H9 (cell line): ENCODE results near the gene RAB22A. TPM values are rescaled to one million over a fixed set of nuclear protein-coding genes. Genes with fewer than 3 reads are reported as not detected.
A peak's percentile ranks its signal among the peaks of the same experiment; 100 is the strongest.

Source experiments
- DNase-seq: peaks from one replicate; pipeline ENCODE4 v3.0.0-alpha.2; 2017
- H2AFZ ChIP-seq: one replicate; pipeline ENCODE4 v1.6.1; 2013; ENCODE audit warnings: mild to moderate bottlenecking, low read length, control low read depth, moderate library complexity
- H2AK5ac ChIP-seq: 2 replicates; pipeline ENCODE4 v1.6.1; 2013; ENCODE audit warnings: low read length, control low read depth, mixed read lengths; ENCODE audit not compliant: insufficient read length
- H2BK120ac ChIP-seq: one replicate; pipeline ENCODE4 v1.6.1; 2013; ENCODE audit warnings: low read depth, mild to moderate bottlenecking, low read length, control low read depth, inconsistent platforms; ENCODE audit not compliant: poor library complexity, severe bottlenecking
- H2BK12ac ChIP-seq: 2 replicates; pipeline ENCODE4 v1.6.1; 2013; ENCODE audit warnings: low read length, control low read depth, mixed read lengths, low read depth; ENCODE audit not compliant: insufficient read length
- H2BK15ac ChIP-seq: 2 replicates; pipeline ENCODE4 v1.6.1; 2013; ENCODE audit warnings: low read depth, low read length, control low read depth
- H2BK20ac ChIP-seq: one replicate; pipeline ENCODE4 v1.6.1; 2013; ENCODE audit warnings: low read depth, mild to moderate bottlenecking, low read length, control low read depth, inconsistent platforms; ENCODE audit not compliant: poor library complexity, severe bottlenecking
- H2BK5ac ChIP-seq: 2 replicates; pipeline ENCODE4 v1.6.1; 2013; ENCODE audit warnings: low read length, control low read depth, mixed read lengths; ENCODE audit not compliant: insufficient read length
- H3K14ac ChIP-seq: 2 replicates; pipeline ENCODE4 v1.6.1; 2013; ENCODE audit warnings: low read length, control low read depth; ENCODE audit not compliant: insufficient read depth
- H3K18ac ChIP-seq: 2 replicates; pipeline ENCODE4 v1.6.1; 2013; ENCODE audit warnings: low read depth, mild to moderate bottlenecking, mixed read lengths, low read length, control low read depth; ENCODE audit not compliant: insufficient read length
- H3K23ac ChIP-seq: 2 replicates; pipeline ENCODE4 v1.6.1; 2013; ENCODE audit warnings: low read length, control low read depth, mixed read lengths, low read depth; ENCODE audit not compliant: insufficient read length
- H3K23me2 ChIP-seq: 2 replicates; pipeline ENCODE4 v1.6.1; 2013; ENCODE audit warnings: low read depth, mild to moderate bottlenecking, mixed read lengths, low read length, control low read depth; ENCODE audit not compliant: insufficient read length, poor library complexity, severe bottlenecking
- H3K27ac ChIP-seq: 2 replicates; pipeline ENCODE4 v1.5.1; 2013; ENCODE audit warnings: low read length, control low read depth, mixed read lengths, low read depth; ENCODE audit not compliant: insufficient read length
- H3K27me3 ChIP-seq: 2 replicates; pipeline ENCODE4 v1.6.1; 2013; ENCODE audit warnings: low read length, control low read depth, inconsistent platforms; ENCODE audit not compliant: insufficient read depth
- H3K4ac ChIP-seq: 2 replicates; pipeline ENCODE4 v1.6.1; 2013; ENCODE audit warnings: low read depth, mild to moderate bottlenecking, control low read depth, inconsistent platforms, low read length, moderate library complexity
- H3K4me1 ChIP-seq: 2 replicates; pipeline ENCODE4 v1.6.1; 2013; ENCODE audit warnings: low read length, control low read depth, inconsistent platforms; ENCODE audit not compliant: insufficient read depth
- H3K4me2 ChIP-seq: 2 replicates; pipeline ENCODE4 v1.6.1; 2013; ENCODE audit warnings: low read length, control low read depth, mixed read lengths; ENCODE audit not compliant: insufficient read length, insufficient read depth
- H3K56ac ChIP-seq: 2 replicates; pipeline ENCODE4 v1.6.1; 2013; ENCODE audit warnings: low read depth, mild to moderate bottlenecking, mixed read lengths, low read length, control low read depth; ENCODE audit not compliant: insufficient read length
- H3K79me1 ChIP-seq: 2 replicates; pipeline ENCODE4 v1.6.1; 2013; ENCODE audit warnings: low read depth, mild to moderate bottlenecking, moderate library complexity, low read length, control low read depth, inconsistent platforms; ENCODE audit not compliant: insufficient read depth, poor library complexity, severe bottlenecking
- H3K79me2 ChIP-seq: 2 replicates; pipeline ENCODE4 v1.6.1; 2013; ENCODE audit warnings: low read length, control low read depth, inconsistent platforms; ENCODE audit not compliant: insufficient read depth
- H3K9ac ChIP-seq: 2 replicates; pipeline ENCODE4 v1.6.1; 2013; ENCODE audit warnings: low read length, control low read depth, mixed read lengths; ENCODE audit not compliant: insufficient read length; ENCODE audit errors: extremely low read depth
- H3K9me3 ChIP-seq: one replicate; pipeline ENCODE4 v1.6.1; 2013; ENCODE audit warnings: low read depth, low read length, inconsistent platforms; ENCODE audit not compliant: control insufficient read depth
- H3T11ph ChIP-seq: one replicate; pipeline ENCODE4 v1.6.1; 2013; ENCODE audit warnings: mild to moderate bottlenecking, low read length, control low read depth, inconsistent platforms
- H4K20me1 ChIP-seq: one replicate; pipeline ENCODE4 v1.6.1; 2013; ENCODE audit not compliant: control insufficient read depth, insufficient read length, insufficient read depth
- H4K5ac ChIP-seq: 2 replicates; pipeline ENCODE4 v1.6.1; 2013; ENCODE audit warnings: low read depth, mild to moderate bottlenecking, mixed read lengths, low read length, control low read depth; ENCODE audit not compliant: insufficient read length
- H4K8ac ChIP-seq: replicated peaks from 2 replicates; pipeline ENCODE4 v1.6.1; 2013; ENCODE audit warnings: low read length, control low read depth, mixed read lengths, low read depth; ENCODE audit not compliant: insufficient read length
- H4K91ac ChIP-seq: 2 replicates; pipeline ENCODE4 v1.6.1; 2013; ENCODE audit warnings: low read depth, mild to moderate bottlenecking, moderate library complexity, mixed read lengths, low read length, control low read depth; ENCODE audit not compliant: insufficient read length
- H3K27ac Mint-ChIP-seq, 3 experiments: 2 replicates in 2 of 3; 3 replicates in 1 of 3; pipeline ENCODE4 v1.8.0; 2020 to 2021; ENCODE audit warnings: mixed read lengths in 3 of 3, mild to moderate bottlenecking in 1 of 3, moderate library complexity in 1 of 3
- H3K27me3 Mint-ChIP-seq: 2 replicates; pipeline ENCODE4 v1.8.0; 2021; ENCODE audit warnings: low read depth, mild to moderate bottlenecking, moderate library complexity, mixed read lengths
- H3K36me3 Mint-ChIP-seq, 3 experiments: 2 replicates in 2 of 3; 3 replicates in 1 of 3; pipeline ENCODE4 v1.8.0; 2020 to 2021; ENCODE audit warnings: low read depth in 3 of 3, mixed read lengths in 3 of 3; ENCODE audit not compliant: insufficient read depth in 1 of 3
- H3K4me1 Mint-ChIP-seq, 2 experiments: 2 replicates each; pipeline ENCODE4 v1.8.0; 2020; ENCODE audit warnings: mixed read lengths in 2 of 2
- H3K4me3 Mint-ChIP-seq, 2 experiments: 2 replicates in 1 of 2; 3 replicates in 1 of 2; pipeline ENCODE4 v1.8.0; 2020 to 2021; ENCODE audit warnings: mild to moderate bottlenecking in 2 of 2, mixed read lengths in 2 of 2, moderate library complexity in 1 of 2
- H3K9me3 Mint-ChIP-seq, 2 experiments: 2 replicates in 1 of 2; 3 replicates in 1 of 2; pipeline ENCODE4 v1.8.0; 2020; ENCODE audit warnings: mild to moderate bottlenecking in 2 of 2, mixed read lengths in 2 of 2, moderate library complexity in 1 of 2
- WGBS: extraction: QIAGEN DNeasy Blood & Tissue Kit; methylation state at CpG from one replicate; pipeline ENCODE4 v1.1.7; 2013; ENCODE audit warnings: missing lambda C conversion rate, low lambda C conversion rate, mixed read lengths; ENCODE audit not compliant: insufficient read length; ENCODE audit errors: extremely low coverage; 5-methylcytosine and 5-hydroxymethylcytosine counted together
- total RNA-seq: library from RNA; stranded (reverse); gene quantifications from 2 replicates; pipeline ENCODE4 v1.2.1, GENCODE V29; 2021
- TF ChIP-seq, protein P1 (sequence below): fragments of 200-600 bp; sonication (generic); conservative IDR thresholded peaks from 3 replicates; pipeline ENCODE4 v1.8.0; 2021; ENCODE audit warnings: antibody characterized with exemption, mild to moderate bottlenecking

The RAB22A gene
- total RNA-seq, 1 experiment from 2014 or later = 6.3 TPM

DNA sequence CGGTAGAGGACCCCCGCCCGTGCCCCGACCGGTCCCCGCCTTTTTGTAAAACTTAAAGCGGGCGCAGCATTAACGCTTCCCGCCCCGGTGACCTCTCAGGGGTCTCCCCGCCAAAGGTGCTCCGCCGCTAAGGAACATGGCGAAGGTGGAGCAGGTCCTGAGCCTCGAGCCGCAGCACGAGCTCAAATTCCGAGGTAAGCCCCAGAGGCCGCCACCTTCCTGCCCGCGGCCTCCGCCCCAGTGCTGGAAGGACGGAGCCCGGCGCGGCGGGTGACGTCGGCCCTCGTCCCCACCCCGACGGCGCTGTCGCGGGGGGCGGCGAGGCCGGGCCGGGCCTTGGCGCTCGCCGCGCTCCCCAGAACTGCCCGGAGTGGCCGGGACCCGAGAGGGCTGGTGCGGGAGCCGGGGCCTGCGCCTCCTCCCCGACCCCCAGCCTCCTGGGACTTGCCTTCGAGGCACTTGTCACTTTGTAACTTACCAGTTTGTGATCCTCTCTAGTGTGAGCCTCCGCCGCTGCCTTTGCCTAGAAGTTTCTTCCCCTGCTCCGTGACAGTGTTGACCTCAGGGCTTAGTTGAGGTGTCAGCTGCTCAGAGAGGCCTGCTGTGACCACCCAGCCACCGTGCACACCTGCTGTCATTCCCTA is 79.9 kb downstream of the RAB22A start:
- H3K23me2 ChIP-seq = peaks cover 8% of the 10 kb centered on the region
- H3K4me2 ChIP-seq = peak overlapping the region; percentile 97
- no peaks in the 10 kb centered on the region for H3K9me3 ChIP-seq
- H2BK5ac ChIP-seq = no peak overlapping the region
- H4K91ac ChIP-seq = no peak overlapping the region
- H3K4me1 Mint-ChIP-seq = peaks cover 26 to 28% of the 10 kb centered on the region in 2 experiments
- H2AFZ ChIP-seq = no peak overlapping the region
- no peak overlapping the region for H2BK12ac ChIP-seq
- no peak overlapping the region for H2AK5ac ChIP-seq
- no peak overlapping the region for H3K4ac ChIP-seq
- H3K4me1 ChIP-seq = peaks cover 2% of the 10 kb centered on the region; the same call in 1 of the 2 replicates
- no CpG with 5 or more reads among the region's 56 CpGs for WGBS
- peak overlapping the region; percentile 95 for H3K9ac ChIP-seq
- no peak overlapping the region for H4K5ac ChIP-seq
- H3K56ac ChIP-seq = no peak overlapping the region
- H3K4me3 Mint-ChIP-seq = peak overlapping the region; percentile 88 to 89
- peaks cover 12 to 29% (median 26%) of the 10 kb centered on the region in 3 experiments for H3K36me3 Mint-ChIP-seq
- H2BK120ac ChIP-seq = no peak overlapping the region
- peaks cover 3% of the 10 kb centered on the region; the same call in 1 of the 2 replicates for H3K27me3 Mint-ChIP-seq
- peaks cover 4% of the 10 kb centered on the region for H3K79me1 ChIP-seq
- H3K27ac ChIP-seq = no peak overlapping the region
- peak overlapping the region; percentile 4 to 92 (median 69); a peak in 5 of 7 replicates for H3K27ac Mint-ChIP-seq
- H3K9me3 Mint-ChIP-seq = no peaks in the 10 kb centered on the region
- TF ChIP-seq, protein P1, sequence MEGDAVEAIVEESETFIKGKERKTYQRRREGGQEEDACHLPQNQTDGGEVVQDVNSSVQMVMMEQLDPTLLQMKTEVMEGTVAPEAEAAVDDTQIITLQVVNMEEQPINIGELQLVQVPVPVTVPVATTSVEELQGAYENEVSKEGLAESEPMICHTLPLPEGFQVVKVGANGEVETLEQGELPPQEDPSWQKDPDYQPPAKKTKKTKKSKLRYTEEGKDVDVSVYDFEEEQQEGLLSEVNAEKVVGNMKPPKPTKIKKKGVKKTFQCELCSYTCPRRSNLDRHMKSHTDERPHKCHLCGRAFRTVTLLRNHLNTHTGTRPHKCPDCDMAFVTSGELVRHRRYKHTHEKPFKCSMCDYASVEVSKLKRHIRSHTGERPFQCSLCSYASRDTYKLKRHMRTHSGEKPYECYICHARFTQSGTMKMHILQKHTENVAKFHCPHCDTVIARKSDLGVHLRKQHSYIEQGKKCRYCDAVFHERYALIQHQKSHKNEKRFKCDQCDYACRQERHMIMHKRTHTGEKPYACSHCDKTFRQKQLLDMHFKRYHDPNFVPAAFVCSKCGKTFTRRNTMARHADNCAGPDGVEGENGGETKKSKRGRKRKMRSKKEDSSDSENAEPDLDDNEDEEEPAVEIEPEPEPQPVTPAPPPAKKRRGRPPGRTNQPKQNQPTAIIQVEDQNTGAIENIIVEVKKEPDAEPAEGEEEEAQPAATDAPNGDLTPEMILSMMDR = no peak
- no peak overlapping the region for H2BK15ac ChIP-seq
- H3T11ph ChIP-seq = no peak overlapping the region
- peak overlapping the region; percentile 3 for H3K23ac ChIP-seq
- H4K8ac ChIP-seq = no peak overlapping the region
- peaks cover 2% of the 10 kb centered on the region for H4K20me1 ChIP-seq
- peak overlapping the region; percentile 98 for H3K18ac ChIP-seq
- no peak overlapping the region for H2BK20ac ChIP-seq
- peak overlapping the region; percentile 98 for H3K14ac ChIP-seq
- no peaks in the 10 kb centered on the region for H3K27me3 ChIP-seq
- no peak for DNase-seq
- peaks cover 30% of the 10 kb centered on the region; the same call in 1 of the 2 replicates for H3K79me2 ChIP-seq
